ENCODE data around the gene MYOM1.

DNA sequence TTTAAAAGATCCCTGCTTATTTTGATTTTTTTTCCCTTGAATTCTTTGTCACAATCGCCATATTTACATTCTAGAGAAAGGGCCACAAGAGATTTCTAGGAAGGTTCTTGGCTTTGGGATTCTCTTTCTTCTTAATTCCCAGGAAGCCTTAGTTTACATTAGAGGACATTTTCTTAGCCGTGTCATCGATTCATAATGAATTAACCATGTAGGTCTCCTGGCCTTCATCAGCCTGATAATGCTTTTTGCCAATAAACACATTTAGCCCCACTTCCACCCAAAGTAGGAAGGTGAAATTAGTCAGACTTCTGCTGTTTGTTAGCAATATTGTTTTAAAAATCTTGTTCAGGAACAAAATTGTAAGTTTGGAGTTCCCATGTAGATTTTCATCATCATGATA, 135.6 kb downstream of the MYOM1 start:
- TF ChIP-seq SP1 (IDR thresholded peaks at IDR 0.05) (no peak), FOXA1 (IDR thresholded peaks at IDR 0.05) (no peak), BHLHE40 (IDR thresholded peaks at IDR 0.05; ENCODE audit: borderline replicate concordance) (no peak), FOXM1 (IDR thresholded peaks at IDR 0.05; ENCODE audit: borderline replicate concordance) (no peak), NFRKB (IDR thresholded peaks at IDR 0.05) (no peak), ZNF384 (IDR thresholded peaks at IDR 0.05) (no peak), TARDBP (IDR thresholded peaks at IDR 0.05) (no peak), L3MBTL2 (conservative IDR thresholded peaks at IDR 0.05) (no peak)
